Measurements from ENCODE around the gene VEGFC. TPM values are rescaled to one million over a fixed set of nuclear protein-coding genes. Genes with fewer than 3 reads are reported as not detected.

VEGFC gene
- total and polyA plus RNA-seq, 8 donors = 6.3 to 30.5 (median 25.4) TPM

- no peaks in the 10 kb centered on the region for H3K36me3 ChIP-seq
- H3K27me3 ChIP-seq = no peaks in the 10 kb centered on the region
- intact Hi-C loops (cut with DNase I) = no loop called here
- TF ChIP-seq CTCF (IDR thresholded peaks at IDR 0.05) = no peak
- H3K4me3 ChIP-seq = no peak overlapping the region
- no peaks in the 10 kb centered on the region for H3K9me3 ChIP-seq
- DNase-seq (no peak), ATAC-seq (no peak)
- H3K27ac ChIP-seq = no peak overlapping the region
- H3K4me1 ChIP-seq = no peaks in the 10 kb centered on the region
Measured at GRCh38 chr4:176752191-176752749, 40.5 kb downstream of the VEGFC start.

- ATAC-seq = no peak
- no peak for TF ChIP-seq CTCF (IDR thresholded peaks at IDR 0.05)
- Histone ChIP-seq H3K27ac (no peak overlapping the region), H3K27me3 (no peaks in the 10 kb centered on the region), H3K4me1 (no peaks in the 10 kb centered on the region), H3K9me3 (no peaks in the 10 kb centered on the region), H3K4me3 (no peak overlapping the region), H3K36me3 (no peaks in the 10 kb centered on the region)
- DNase-seq = no peak
- intact Hi-C loops (cut with DNase I) = no loop called here
Measured at GRCh38 chr4:176751061-176751460, 41.7 kb downstream of the VEGFC start.

GRCh38 chr4:176746846-176747245 lies 45.9 kb downstream of the VEGFC start:
- no peak overlapping the region for H3K27ac ChIP-seq
- no peak for DNase-seq
- H3K27me3 ChIP-seq = no peaks in the 10 kb centered on the region
- no peaks in the 10 kb centered on the region for H3K4me1 ChIP-seq
- intact Hi-C loops (cut with DNase I) = no loop called here
- no peaks in the 10 kb centered on the region for H3K36me3 ChIP-seq
- H3K4me3 ChIP-seq = no peak overlapping the region
- ATAC-seq = no peak
- TF ChIP-seq CTCF (IDR thresholded peaks at IDR 0.05) = no peak
- no peaks in the 10 kb centered on the region for H3K9me3 ChIP-seq

- Histone ChIP-seq H3K27me3 (no peaks in the 10 kb centered on the region), H3K36me3 (no peaks in the 10 kb centered on the region), H3K4me1 (no peaks in the 10 kb centered on the region), H3K27ac (no peak overlapping the region), H3K4me3 (no peak overlapping the region), H3K9me3 (no peaks in the 10 kb centered on the region)
- no peak for TF ChIP-seq CTCF (IDR thresholded peaks at IDR 0.05)
- ATAC-seq = no peak
- no peak for DNase-seq
- intact Hi-C loops (cut with DNase I) = no loop called here
Measured at GRCh38 chr4:176745902-176746301, 46.8 kb downstream of the VEGFC start.

- ATAC-seq (no peak), DNase-seq (no peak)
- Histone ChIP-seq H3K4me3 (no peak overlapping the region), H3K27ac (no peak overlapping the region), H3K36me3 (no peaks in the 10 kb centered on the region), H3K9me3 (no peaks in the 10 kb centered on the region), H3K27me3 (no peaks in the 10 kb centered on the region), H3K4me1 (no peaks in the 10 kb centered on the region)
- no peak for TF ChIP-seq CTCF (IDR thresholded peaks at IDR 0.05)
- intact Hi-C loops (cut with DNase I) = no loop called here
Measured at GRCh38 chr4:176744091-176744490, 48.6 kb downstream of the VEGFC start.

All from left lung (tissue), 10 donors.